GM18517 (cell line): ENCODE results near the gene SEMA3D.
A peak's percentile ranks its signal among the peaks of the same experiment; 100 is the strongest.

ENCODE experiments used
- ATAC-seq: cut with Tn5 transposase; IDR thresholded peaks from one replicate; pipeline ENCODE4 v1.9.1; 2021; ENCODE audit warnings: mild to moderate bottlenecking, moderate library complexity; ENCODE audit not compliant: unreplicated experiment

The SEMA3D gene

GRCh38 chr7:85039196-85039923, 147.5 kb downstream of the SEMA3D start:
- peak; percentile 88 for ATAC-seq

GRCh38 chr7:85038466-85038865, 148.4 kb downstream of the SEMA3D start:
- ATAC-seq: no peak

- ATAC-seq: no peak
Measured at GRCh38 chr7:85033263-85033662, 153.6 kb downstream of the SEMA3D start.

GRCh38 chr7:85031475-85031874, 155.4 kb downstream of the SEMA3D start:
- no peak for ATAC-seq

GRCh38 chr7:85030893-85031292, 156.0 kb downstream of the SEMA3D start:
- ATAC-seq: peak; percentile 67

GRCh38 chr7:85025312-85025756, 161.5 kb downstream of the SEMA3D start:
- peak; percentile 51 for ATAC-seq

GRCh38 chr7:85023916-85024315, 162.9 kb downstream of the SEMA3D start:
- ATAC-seq: no peak

GRCh38 chr7:85023066-85023712, 163.7 kb downstream of the SEMA3D start:
- ATAC-seq: no peak

- ATAC-seq: no peak
Measured at GRCh38 chr7:85022064-85022697, 164.7 kb downstream of the SEMA3D start.

GRCh38 chr7:85021101-85021704, 165.7 kb downstream of the SEMA3D start:
- ATAC-seq: no peak

GRCh38 chr7:85019778-85020177, 167.1 kb downstream of the SEMA3D start:
- ATAC-seq: no peak

GRCh38 chr7:85019176-85019575, 167.7 kb downstream of the SEMA3D start:
- ATAC-seq: no peak

- no peak for ATAC-seq
Measured at GRCh38 chr7:85018498-85018897, 168.4 kb downstream of the SEMA3D start.

GRCh38 chr7:85016286-85016685, 170.6 kb downstream of the SEMA3D start:
- ATAC-seq: no peak

GRCh38 chr7:85014936-85015660, 171.8 kb downstream of the SEMA3D start:
- ATAC-seq: no peak

GRCh38 chr7:85011127-85011526, 175.7 kb downstream of the SEMA3D start:
- no peak for ATAC-seq

GRCh38 chr7:85010306-85010705, 176.6 kb downstream of the SEMA3D start:
- ATAC-seq: no peak

- ATAC-seq: no peak
Measured at GRCh38 chr7:85006754-85007153, 180.1 kb downstream of the SEMA3D start.

GRCh38 chr7:85004402-85004801, 182.5 kb downstream of the SEMA3D start:
- ATAC-seq: no peak

- ATAC-seq: no peak
Measured at GRCh38 chr7:85001495-85002345, 185.1 kb downstream of the SEMA3D start.
